ENCODE results near the gene SLC39A11.

The SLC39A11 gene

DNA sequence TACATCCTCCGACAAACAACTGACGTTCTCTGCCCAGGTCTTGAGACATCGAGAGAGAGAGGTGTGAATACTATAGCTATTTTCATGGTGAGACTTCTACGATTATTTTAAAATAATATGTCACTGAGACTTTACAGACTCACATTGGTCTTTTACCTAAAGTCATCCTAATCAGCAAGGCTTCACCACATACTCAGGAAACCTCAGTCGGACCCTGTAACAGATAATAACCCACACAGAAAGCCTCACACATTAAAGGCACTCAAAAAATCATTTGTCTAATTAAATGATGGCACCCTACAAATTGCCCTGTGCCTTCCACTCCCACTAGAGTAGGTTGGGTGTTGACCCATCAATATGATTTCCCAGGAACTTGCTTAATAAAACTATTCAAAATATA, 19.8 kb upstream of the SLC39A11 start:
- no peaks in the 10 kb centered on the region for H3K27me3 ChIP-seq (replicated peaks; ENCODE audit: insufficient read depth, low read length)
- no peak overlapping the region for H3K27ac ChIP-seq (ENCODE audit: low read length)
- H2AFZ ChIP-seq (ENCODE audit: low read length) = no peak overlapping the region
- H3K9ac ChIP-seq (ENCODE audit: low read length) = no peak overlapping the region
- TF ChIP-seq EZH2phosphoT487 (IDR thresholded peaks at IDR 0.05; ENCODE audit: low read length) (no peak), EZH2 (optimal IDR thresholded peaks at IDR 0.05; ENCODE audit: low read depth, low read length) (no peak), CTCF (IDR thresholded peaks at IDR 0.05; ENCODE audit: low read length) (no peak)
- no peaks in the 10 kb centered on the region for H3K79me2 ChIP-seq (ENCODE audit: low read length)
- no peaks in the 10 kb centered on the region for H3K9me2 ChIP-seq (replicated peaks; ENCODE audit: insufficient read depth, low read length)
- no peaks in the 10 kb centered on the region for H3K36me3 ChIP-seq (replicated peaks; ENCODE audit: insufficient read depth, low read length)
- H3F3A ChIP-seq (ENCODE audit: insufficient read depth, low read length) = no peaks in the 10 kb centered on the region
- no peak overlapping the region for H3K4me2 ChIP-seq (ENCODE audit: low read depth, low read length)
- DNase-seq = no peak
- H3K9me3 ChIP-seq (replicated peaks; ENCODE audit: insufficient read depth, low read length) = no peaks in the 10 kb centered on the region
- no peak overlapping the region for H3K4me3 ChIP-seq (ENCODE audit: low read length)
- H4K20me1 ChIP-seq (ENCODE audit: insufficient read depth, low read length) = no peaks in the 10 kb centered on the region
- H3K4me1 ChIP-seq (ENCODE audit: low read length) = no peaks in the 10 kb centered on the region

DNA sequence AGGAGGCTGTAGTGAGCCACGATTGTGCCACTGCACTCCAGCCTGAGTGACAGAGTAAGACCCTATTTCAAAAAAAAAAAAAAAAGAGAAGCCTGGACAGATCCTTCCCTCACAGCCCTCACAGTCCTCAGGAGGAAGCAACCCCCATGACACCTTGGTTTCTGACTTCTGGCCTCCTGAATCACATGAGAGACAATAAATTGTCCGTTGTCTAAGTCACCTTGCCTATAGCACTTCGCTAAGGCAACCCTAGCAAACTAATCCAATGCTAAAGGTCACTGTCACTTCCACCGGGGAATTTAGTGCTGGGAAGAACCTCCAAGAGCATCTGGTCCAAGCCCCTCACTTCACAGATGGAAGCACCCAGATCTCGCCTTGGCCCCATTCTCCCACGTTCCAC, 18.9 kb upstream of the SLC39A11 start:
- H3K9me2 ChIP-seq (replicated peaks; ENCODE audit: insufficient read depth, low read length) = no peaks in the 10 kb centered on the region
- H3K4me3 ChIP-seq (ENCODE audit: low read length) = no peak overlapping the region
- no peak overlapping the region for H3K27ac ChIP-seq (ENCODE audit: low read length)
- H3K4me2 ChIP-seq (ENCODE audit: low read depth, low read length) = no peak overlapping the region
- no peaks in the 10 kb centered on the region for H3K27me3 ChIP-seq (replicated peaks; ENCODE audit: insufficient read depth, low read length)
- no peaks in the 10 kb centered on the region for H3K79me2 ChIP-seq (ENCODE audit: low read length)
- H2AFZ ChIP-seq (ENCODE audit: low read length) = no peak overlapping the region
- TF ChIP-seq EZH2phosphoT487 (IDR thresholded peaks at IDR 0.05; ENCODE audit: low read length) (no peak), EZH2 (optimal IDR thresholded peaks at IDR 0.05; ENCODE audit: low read depth, low read length) (no peak), CTCF (IDR thresholded peaks at IDR 0.05; ENCODE audit: low read length) (no peak)
- H3K4me1 ChIP-seq (ENCODE audit: low read length) = no peaks in the 10 kb centered on the region
- H3K9ac ChIP-seq (ENCODE audit: low read length) = no peak overlapping the region
- H3F3A ChIP-seq (ENCODE audit: insufficient read depth, low read length) = no peaks in the 10 kb centered on the region
- no peaks in the 10 kb centered on the region for H4K20me1 ChIP-seq (ENCODE audit: insufficient read depth, low read length)
- H3K36me3 ChIP-seq (replicated peaks; ENCODE audit: insufficient read depth, low read length) = no peaks in the 10 kb centered on the region
- H3K9me3 ChIP-seq (replicated peaks; ENCODE audit: insufficient read depth, low read length) = no peaks in the 10 kb centered on the region
- DNase-seq = no peak

DNA sequence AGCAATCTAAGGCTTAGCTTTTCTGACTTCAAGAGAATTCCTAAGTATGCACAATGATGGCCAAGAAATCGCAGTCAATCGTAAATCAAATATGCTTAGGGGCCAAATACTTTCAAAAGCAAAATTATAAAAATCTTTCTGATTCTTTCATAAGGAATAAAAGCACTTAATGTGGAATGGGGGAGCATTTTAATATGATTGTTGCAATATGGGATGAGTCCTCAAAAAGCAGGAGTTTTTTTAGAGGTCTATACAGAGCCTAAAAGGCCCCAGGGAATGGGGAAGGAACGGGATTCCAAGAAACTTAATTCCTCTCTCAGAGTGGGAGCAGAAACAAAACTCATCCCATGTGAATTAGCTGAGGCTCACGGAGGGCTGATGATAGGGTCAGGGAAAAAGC, 14.7 kb upstream of the SLC39A11 start:
- Histone ChIP-seq H3F3A (ENCODE audit: insufficient read depth, low read length) (no peaks in the 10 kb centered on the region), H3K9ac (ENCODE audit: low read length) (no peak overlapping the region), H3K4me3 (ENCODE audit: low read length) (no peak overlapping the region), H3K36me3 (replicated peaks; ENCODE audit: insufficient read depth, low read length) (no peaks in the 10 kb centered on the region), H3K79me2 (ENCODE audit: low read length) (no peaks in the 10 kb centered on the region), H2AFZ (ENCODE audit: low read length) (no peak overlapping the region), H3K27ac (ENCODE audit: low read length) (no peak overlapping the region), H3K4me2 (ENCODE audit: low read depth, low read length) (no peak overlapping the region), H3K9me3 (replicated peaks; ENCODE audit: insufficient read depth, low read length) (no peaks in the 10 kb centered on the region), H3K27me3 (replicated peaks; ENCODE audit: insufficient read depth, low read length) (no peaks in the 10 kb centered on the region), H4K20me1 (ENCODE audit: insufficient read depth, low read length) (no peaks in the 10 kb centered on the region), H3K4me1 (ENCODE audit: low read length) (no peaks in the 10 kb centered on the region), H3K9me2 (replicated peaks; ENCODE audit: insufficient read depth, low read length) (no peaks in the 10 kb centered on the region)
- no peak for DNase-seq
- TF ChIP-seq EZH2phosphoT487 (IDR thresholded peaks at IDR 0.05; ENCODE audit: low read length) (no peak), CTCF (IDR thresholded peaks at IDR 0.05; ENCODE audit: low read length) (no peak), EZH2 (optimal IDR thresholded peaks at IDR 0.05; ENCODE audit: low read depth, low read length) (no peak)

All from MM.1S (cell line).